Ishikawa (cell line): ENCODE data around the gene SWT1.
A peak's percentile ranks its signal among the peaks of the same experiment; 100 is the strongest.

ENCODE experiments used
- CEBPB ChIP-seq: IDR thresholded peaks from 2 replicates; pipeline ENCODE4 v1.6.1; 2012
- CREB1 ChIP-seq: IDR thresholded peaks from 2 replicates; pipeline ENCODE4 v1.6.1; 2012; ENCODE audit warnings: low read depth
- EGR1 ChIP-seq: IDR thresholded peaks from 2 replicates; pipeline ENCODE4 v1.6.1; 2012
- EP300 ChIP-seq: IDR thresholded peaks from 2 replicates; pipeline ENCODE4 v1.6.1; 2012; ENCODE audit warnings: borderline replicate concordance
- FOXM1 ChIP-seq: IDR thresholded peaks from 2 replicates; pipeline ENCODE4 v1.6.1; 2012; ENCODE audit warnings: low read depth, borderline replicate concordance
- MAX ChIP-seq: IDR thresholded peaks from 2 replicates; pipeline ENCODE4 v1.6.1; 2012
- NFIC ChIP-seq: IDR thresholded peaks from 2 replicates; pipeline ENCODE4 v1.6.1; 2012
- RAD21 ChIP-seq: IDR thresholded peaks from 2 replicates; pipeline ENCODE4 v1.6.1; 2012; ENCODE audit warnings: low read depth
- REST ChIP-seq: IDR thresholded peaks from 2 replicates; pipeline ENCODE4 v1.6.1; 2012; ENCODE audit warnings: low read depth, mild to moderate bottlenecking
- TAF1 ChIP-seq: IDR thresholded peaks from 2 replicates; pipeline ENCODE4 v1.6.1; 2012; ENCODE audit warnings: low read depth, mild to moderate bottlenecking
- TCF12 ChIP-seq: IDR thresholded peaks from 2 replicates; pipeline ENCODE4 v1.6.1; 2012; ENCODE audit warnings: low read depth
- TEAD4 ChIP-seq: IDR thresholded peaks from 2 replicates; pipeline ENCODE4 v1.6.1; 2012
- USF1 ChIP-seq: IDR thresholded peaks from 2 replicates; pipeline ENCODE4 v1.6.1; 2012
- YY1 ChIP-seq: IDR thresholded peaks from 2 replicates; pipeline ENCODE4 v1.6.1; 2012; ENCODE audit warnings: low read depth

SWT1 gene

GRCh38 chr1:185311589-185312225 lies 154.7 kb downstream of the SWT1 start:
- no peak for TF ChIP-seq YY1
- TF ChIP-seq RAD21 = no peak
- TF ChIP-seq TEAD4 = no peak
- no peak for TF ChIP-seq MAX
- no peak for TF ChIP-seq CEBPB
- no peak for TF ChIP-seq EGR1
- TF ChIP-seq CREB1 = no peak
- no peak for TF ChIP-seq USF1
- TF ChIP-seq NFIC = no peak
- no peak for TF ChIP-seq TCF12

- no peak for TF ChIP-seq MAX
- TF ChIP-seq FOXM1 = no peak
- TF ChIP-seq CREB1 = no peak
- no peak for TF ChIP-seq YY1
- TF ChIP-seq RAD21 = no peak
- TF ChIP-seq EP300 = no peak
- TF ChIP-seq USF1 = no peak
- no peak for TF ChIP-seq NFIC
- no peak for TF ChIP-seq TAF1
Measured at GRCh38 chr1:185312361-185313138, 155.6 kb downstream of the SWT1 start.

- TF ChIP-seq CEBPB (no peak), NFIC (no peak), YY1 (no peak), FOXM1 (no peak), EGR1 (no peak), MAX (no peak), USF1 (no peak), CREB1 (no peak), RAD21 (no peak)
Measured at GRCh38 chr1:185314411-185314810, 157.4 kb downstream of the SWT1 start.

GRCh38 chr1:185315445-185316071 lies 158.6 kb downstream of the SWT1 start:
- TF ChIP-seq FOXM1 (no peak), EGR1 (no peak), YY1 (no peak), USF1 (no peak), MAX (no peak), NFIC (no peak), CEBPB (no peak), TEAD4 (no peak), TCF12 (no peak), EP300 (no peak), RAD21 (no peak), REST (no peak)

- TF ChIP-seq CREB1 (peak; percentile 71), MAX (peak; percentile 86), EP300 (no peak; the same call in 1 of the 2 replicates), USF1 (no peak), EGR1 (no peak; the same call in 1 of the 2 replicates), YY1 (0 out of 2 replicates have a peak, but pooled peaks have one; percentile 13)
Measured at GRCh38 chr1:185316163-185317033, 159.4 kb downstream of the SWT1 start.
